Ovary (tissue), 9 donors: ENCODE measurements around the gene GRID2. TPM values are rescaled to one million over a fixed set of nuclear protein-coding genes. Genes with fewer than 3 reads are reported as not detected.

Experiments used
- DNase-seq, 5 donors: peaks; one replicate each; pipeline ENCODE4 v3.0.0-alpha.2; 2019 to 2020
- H3K27ac ChIP-seq, 2 donors: fragments of 200-600 bp; one replicate each; pipeline versions ENCODE4 v1.5.1 to v1.8.0; 2019 to 2022
- H3K27me3 ChIP-seq: fragments of 200-600 bp; one replicate; pipeline ENCODE4 v1.8.0; 2022
- H3K36me3 ChIP-seq: fragments of 200-600 bp; sonication (generic); one replicate; pipeline ENCODE4 v1.5.1; 2019
- H3K4me1 ChIP-seq: one replicate; pipeline ENCODE4 v1.8.1; 2013; ENCODE audit warnings: mild to moderate bottlenecking, moderate library complexity; ENCODE audit not compliant: insufficient read depth
- H3K4me3 ChIP-seq: fragments of 200-600 bp; sonication (generic); one replicate; pipeline ENCODE4 v1.5.1; 2017
- H3K9me3 ChIP-seq, 2 donors: fragments of 200-600 bp in 1 of 2; sonication (generic) in 1 of 2; one replicate each; pipeline versions ENCODE4 v1.5.1 to v1.8.1; 2013 to 2019; ENCODE audit warnings: mild to moderate bottlenecking in 1 of 2, moderate library complexity in 1 of 2
- EP300 ChIP-seq: sonication (generic); formaldehyde crosslinking; IDR thresholded peaks from one replicate; pipeline ENCODE4 v1.6.1; 2017; ENCODE audit warnings: antibody characterized with exemption
- POLR2A ChIP-seq: fragments of 450-650 bp; IDR thresholded peaks from one replicate; pipeline ENCODE4 v1.6.1; 2017; ENCODE audit warnings: antibody characterized with exemption, mild to moderate bottlenecking, moderate library complexity
- WGBS, 3 donors: extraction: QIAGEN DNeasy Blood & Tissue Kit in 1 of 3; methylation state at CpG; one replicate each; pipeline versions ENCODE4 v1.1.5 to v1.1.7; 2013 to 2017; 5-methylcytosine and 5-hydroxymethylcytosine counted together
- intact Hi-C, 4 donors: fragments of 100-400 bp; cut with DNase I; formaldehyde crosslinking; loops; one replicate each; pipeline versions ENCODE4 v1.11.0 to v1.15.1; 2022 to 2023
- polyA plus RNA-seq, 2 donors: library from polyadenylated mRNA; stranded (reverse); fragments of 200-250 nt in 1 of 2; fragments of 350-450 nt in 1 of 2; fragmentation: Illumina TruSeq in 1 of 2; extraction: RNeasy Lipid Tissue Mini Kit (QIAGEN cat#74804) in 1 of 2; gene quantifications; one replicate each; pipeline ENCODE4 v1.2.3, GENCODE V29; 2013 to 2014
- total RNA-seq, 7 donors: library from RNA; depleted of rRNA in 2 of 7; stranded (reverse); fragments of >200 nt in 2 of 7; fragmentation: NEBNext Ultra II Directional in 3 of 7; extraction: Animal tissue kit (Norgen Biotek cat#: 25700) in 3 of 7; gene quantifications; one replicate each; pipeline versions ENCODE4 v1.1.0 to v1.2.4, GENCODE V29; 2016 to 2023
- TF ChIP-seq, protein P1 (sequence below), 3 donors: fragments of 450-650 bp in 2 of 3; fragments of 200-600 bp in 1 of 3; IDR thresholded peaks; one replicate each; pipeline versions ENCODE4 v1.5.1 to v1.8.0; 2016 to 2022; ENCODE audit warnings: antibody characterized with exemption in 3 of 3, mild to moderate bottlenecking in 1 of 3
- donor health status: DM: no; HTN: no; CAD: no; lungs with moderate emphysema.
- donor health status: DM: no; HTN: no; CAD: no.
- donor health status: Bipolar disorder and iron deficiency.
- donor health status: DM: yes; HTN: yes; CAD: no.
- donor health status: DM: no; HTN: no; CAD: no.
- donor health status: DM: yes; HTN: yes; CAD: no.

Gene GRID2
- total and polyA plus RNA-seq, 9 donors: 0.65 to 6.8 (median 2.6) TPM

GRCh38 chr4:93578942-93579341, 1275.2 kb downstream of the GRID2 start:
- WGBS, 3 donors: 63 to 71% (median 69%) methylated on average over 4 of the region's 4 CpGs
- intact Hi-C loops: no loop called here
- no peak for DNase-seq
- no peaks in the 10 kb centered on the region for H3K9me3 ChIP-seq
- H3K27me3 ChIP-seq: no peaks in the 10 kb centered on the region
- H3K27ac ChIP-seq: no peak overlapping the region
- no peak overlapping the region for H3K4me3 ChIP-seq
- TF ChIP-seq EP300 (no peak), POLR2A (no peak)
- TF ChIP-seq, protein P1, sequence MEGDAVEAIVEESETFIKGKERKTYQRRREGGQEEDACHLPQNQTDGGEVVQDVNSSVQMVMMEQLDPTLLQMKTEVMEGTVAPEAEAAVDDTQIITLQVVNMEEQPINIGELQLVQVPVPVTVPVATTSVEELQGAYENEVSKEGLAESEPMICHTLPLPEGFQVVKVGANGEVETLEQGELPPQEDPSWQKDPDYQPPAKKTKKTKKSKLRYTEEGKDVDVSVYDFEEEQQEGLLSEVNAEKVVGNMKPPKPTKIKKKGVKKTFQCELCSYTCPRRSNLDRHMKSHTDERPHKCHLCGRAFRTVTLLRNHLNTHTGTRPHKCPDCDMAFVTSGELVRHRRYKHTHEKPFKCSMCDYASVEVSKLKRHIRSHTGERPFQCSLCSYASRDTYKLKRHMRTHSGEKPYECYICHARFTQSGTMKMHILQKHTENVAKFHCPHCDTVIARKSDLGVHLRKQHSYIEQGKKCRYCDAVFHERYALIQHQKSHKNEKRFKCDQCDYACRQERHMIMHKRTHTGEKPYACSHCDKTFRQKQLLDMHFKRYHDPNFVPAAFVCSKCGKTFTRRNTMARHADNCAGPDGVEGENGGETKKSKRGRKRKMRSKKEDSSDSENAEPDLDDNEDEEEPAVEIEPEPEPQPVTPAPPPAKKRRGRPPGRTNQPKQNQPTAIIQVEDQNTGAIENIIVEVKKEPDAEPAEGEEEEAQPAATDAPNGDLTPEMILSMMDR (IDR thresholded peaks at IDR 0.05): no peak
- H3K36me3 ChIP-seq: no peaks in the 10 kb centered on the region
- H3K4me1 ChIP-seq: no peaks in the 10 kb centered on the region

GRCh38 chr4:93605163-93605562, 1301.4 kb downstream of the GRID2 start:
- Histone ChIP-seq H3K4me1 (no peaks in the 10 kb centered on the region), H3K27ac (no peak overlapping the region), H3K9me3 (no peaks in the 10 kb centered on the region), H3K4me3 (no peak overlapping the region), H3K36me3 (no peaks in the 10 kb centered on the region), H3K27me3 (no peaks in the 10 kb centered on the region)
- DNase-seq: no peak
- intact Hi-C loops: no loop called here
- TF ChIP-seq, protein P1 (IDR thresholded peaks at IDR 0.05): no peak
- no peak for TF ChIP-seq EP300
- no peak for TF ChIP-seq POLR2A
- WGBS, 3 donors: 79 to 85% (median 82%) methylated on average over 1 of the region's 1 CpG

DNA sequence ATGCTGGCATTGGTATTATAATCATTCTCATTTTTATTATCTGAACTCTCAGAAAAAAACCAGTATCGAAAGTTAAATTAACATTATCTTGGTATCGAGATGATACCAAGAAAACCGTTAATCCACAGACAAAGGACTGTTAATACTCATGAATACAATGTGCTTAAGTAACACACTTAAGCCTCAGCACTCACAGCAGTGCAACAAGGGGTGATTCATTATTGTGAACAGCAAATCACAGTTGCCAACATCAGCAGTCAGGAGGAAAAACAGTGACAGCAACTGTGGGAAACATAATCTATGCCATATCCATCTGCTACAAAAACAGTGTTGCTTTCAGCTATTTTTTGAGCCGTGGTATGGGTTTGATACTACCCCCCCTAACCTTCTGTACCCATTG, 1313.8 kb downstream of the GRID2 start:
- TF ChIP-seq EP300: no peak
- TF ChIP-seq, protein P1 (IDR thresholded peaks at IDR 0.05): no peak
- Histone ChIP-seq H3K4me3 (no peak overlapping the region), H3K27ac (no peak overlapping the region), H3K36me3 (no peaks in the 10 kb centered on the region), H3K4me1 (no peaks in the 10 kb centered on the region), H3K9me3 (no peaks in the 10 kb centered on the region), H3K27me3 (no peaks in the 10 kb centered on the region)
- WGBS, 3 donors: 81 to 84% (median 83%) methylated on average over 4 of the region's 4 CpGs
- intact Hi-C loops: no loop called here
- no peak for DNase-seq

DNA sequence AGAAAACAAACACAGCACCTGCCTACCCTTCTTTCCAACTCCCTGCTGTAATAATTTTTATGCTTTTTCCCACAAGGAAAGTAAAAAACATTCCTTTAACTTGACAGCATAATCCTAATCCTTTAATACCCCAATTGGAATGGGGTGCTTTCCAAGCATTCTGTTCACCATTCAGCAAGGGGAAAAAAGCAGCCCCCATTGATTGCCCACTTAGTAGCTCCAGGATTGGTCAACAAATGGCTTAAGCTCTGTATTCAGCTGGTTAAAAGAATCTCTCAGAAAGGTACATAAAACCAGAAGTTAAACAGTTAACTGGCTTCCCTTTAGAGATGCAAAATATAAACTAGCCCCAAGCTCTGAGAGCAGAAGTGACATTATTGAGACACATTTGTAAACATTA, 1330.0 kb downstream of the GRID2 start:
- Histone ChIP-seq H3K4me1 (no peaks in the 10 kb centered on the region), H3K36me3 (no peaks in the 10 kb centered on the region), H3K4me3 (no peak overlapping the region), H3K9me3 (no peaks in the 10 kb centered on the region), H3K27ac (no peak overlapping the region), H3K27me3 (no peaks in the 10 kb centered on the region)
- intact Hi-C loops: no loop called here
- DNase-seq: no peak
- TF ChIP-seq POLR2A (no peak), EP300 (no peak)
- TF ChIP-seq, protein P1 (IDR thresholded peaks at IDR 0.05): no peak

DNA sequence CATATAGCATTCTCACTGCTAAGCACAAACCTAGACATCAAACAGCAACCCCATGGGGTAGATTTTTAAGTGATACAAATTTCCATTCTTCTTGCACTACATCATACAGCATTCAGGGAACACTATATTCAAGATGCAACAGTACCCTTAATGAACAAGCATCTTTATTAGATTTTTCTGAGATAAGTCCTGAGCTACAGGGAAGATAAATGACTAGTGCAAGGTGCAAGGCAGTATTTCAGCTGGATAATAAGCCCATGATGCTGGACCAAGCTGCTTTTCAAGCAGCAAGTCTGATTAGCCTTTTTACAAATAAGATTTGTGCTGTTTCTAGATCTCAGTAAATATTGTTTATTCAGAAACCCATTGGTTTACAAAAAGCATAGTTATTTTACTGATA, 1332.2 kb downstream of the GRID2 start:
- Histone ChIP-seq H3K27me3 (no peaks in the 10 kb centered on the region), H3K4me1 (no peaks in the 10 kb centered on the region), H3K9me3 (no peaks in the 10 kb centered on the region), H3K27ac (no peak overlapping the region), H3K36me3 (no peaks in the 10 kb centered on the region), H3K4me3 (no peak overlapping the region)
- TF ChIP-seq POLR2A (no peak), EP300 (no peak)
- TF ChIP-seq, protein P1 (IDR thresholded peaks at IDR 0.05): no peak
- no peak for DNase-seq
- intact Hi-C loops: no loop called here
